RWPE1 (cell line): ENCODE measurements around the gene AGPAT3.

ENCODE experiments used
- CTCF ChIA-PET: fragments of 350-600 bp; sonication (Branson Sonifier 250); formaldehyde crosslinking; extraction: SDS; loops from one replicate; lab custom pipeline; 2021; lab: Yijun Ruan, JAX
- POLR2A ChIA-PET: fragments of 400-600 bp; formaldehyde crosslinking; extraction: SDS; loops from one replicate; lab custom pipeline; 2020; ENCODE audit warnings: antibody characterized with exemption; ENCODE audit not compliant: low non-redundant PET; lab: Yijun Ruan, JAX
- DNase-seq: peaks from one replicate; pipeline ENCODE4 v3.0.0; 2012; ENCODE audit warnings: low spot score
- H3K27ac ChIP-seq: fragments of 450-650 bp; 2 replicates; pipeline ENCODE4 v1.5.1; 2017
- TF ChIP-seq, protein P1 (sequence below): fragments of 450-650 bp; conservative IDR thresholded peaks from 2 replicates; pipeline ENCODE4 v1.5.1; 2017; ENCODE audit warnings: low read depth, mild to moderate bottlenecking

The AGPAT3 gene

DNA sequence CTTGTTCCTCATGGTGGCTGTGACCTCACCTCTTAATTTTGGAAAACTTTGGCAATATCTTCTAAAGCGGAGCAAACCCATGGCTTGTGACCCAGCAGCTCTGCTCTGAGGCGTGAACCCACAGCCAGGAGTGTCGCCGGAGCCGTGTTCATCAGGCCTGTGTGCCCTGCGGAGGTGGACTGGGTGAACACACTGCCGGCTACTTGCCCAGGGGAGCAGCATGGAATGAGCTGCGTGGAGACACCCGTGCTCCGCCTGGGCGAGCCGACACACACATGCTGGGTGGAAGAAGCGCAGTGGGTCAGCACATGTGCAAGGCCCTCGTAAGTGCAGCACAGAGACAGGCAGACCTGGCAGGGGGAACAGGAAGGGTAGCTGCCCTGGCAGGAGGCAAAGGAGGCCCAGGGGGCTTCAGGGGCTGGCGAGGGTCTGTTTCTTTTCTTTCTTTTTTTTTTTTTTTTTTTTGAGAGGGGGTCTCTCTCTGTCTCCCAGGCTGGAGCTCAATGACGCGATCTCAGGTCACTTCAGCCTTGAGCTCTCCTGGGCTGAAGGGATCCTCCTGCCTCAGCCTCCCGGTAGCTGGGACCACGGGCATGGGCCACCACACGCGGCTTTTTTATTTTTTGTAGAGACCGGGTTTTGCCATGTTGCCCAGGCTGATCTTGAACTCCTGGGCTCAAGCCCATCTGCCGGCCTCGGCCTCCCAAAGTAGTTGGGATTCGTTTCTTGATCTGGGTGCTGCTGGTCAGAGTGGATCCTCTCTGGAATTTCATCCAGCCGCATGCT, 41.8 kb downstream of the AGPAT3 start:
- no peak overlapping the region for H3K27ac ChIP-seq
- ChIA-PET CTCF (interaction anchor here (0.6 kb wide), 1 partner anchor 117 kb away, joined by 3 read pairs; no protein-coding TSS in a partner anchor), POLR2A (no interaction called here)
- TF ChIP-seq, protein P1, sequence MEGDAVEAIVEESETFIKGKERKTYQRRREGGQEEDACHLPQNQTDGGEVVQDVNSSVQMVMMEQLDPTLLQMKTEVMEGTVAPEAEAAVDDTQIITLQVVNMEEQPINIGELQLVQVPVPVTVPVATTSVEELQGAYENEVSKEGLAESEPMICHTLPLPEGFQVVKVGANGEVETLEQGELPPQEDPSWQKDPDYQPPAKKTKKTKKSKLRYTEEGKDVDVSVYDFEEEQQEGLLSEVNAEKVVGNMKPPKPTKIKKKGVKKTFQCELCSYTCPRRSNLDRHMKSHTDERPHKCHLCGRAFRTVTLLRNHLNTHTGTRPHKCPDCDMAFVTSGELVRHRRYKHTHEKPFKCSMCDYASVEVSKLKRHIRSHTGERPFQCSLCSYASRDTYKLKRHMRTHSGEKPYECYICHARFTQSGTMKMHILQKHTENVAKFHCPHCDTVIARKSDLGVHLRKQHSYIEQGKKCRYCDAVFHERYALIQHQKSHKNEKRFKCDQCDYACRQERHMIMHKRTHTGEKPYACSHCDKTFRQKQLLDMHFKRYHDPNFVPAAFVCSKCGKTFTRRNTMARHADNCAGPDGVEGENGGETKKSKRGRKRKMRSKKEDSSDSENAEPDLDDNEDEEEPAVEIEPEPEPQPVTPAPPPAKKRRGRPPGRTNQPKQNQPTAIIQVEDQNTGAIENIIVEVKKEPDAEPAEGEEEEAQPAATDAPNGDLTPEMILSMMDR: no peak
- no peak for DNase-seq

DNA sequence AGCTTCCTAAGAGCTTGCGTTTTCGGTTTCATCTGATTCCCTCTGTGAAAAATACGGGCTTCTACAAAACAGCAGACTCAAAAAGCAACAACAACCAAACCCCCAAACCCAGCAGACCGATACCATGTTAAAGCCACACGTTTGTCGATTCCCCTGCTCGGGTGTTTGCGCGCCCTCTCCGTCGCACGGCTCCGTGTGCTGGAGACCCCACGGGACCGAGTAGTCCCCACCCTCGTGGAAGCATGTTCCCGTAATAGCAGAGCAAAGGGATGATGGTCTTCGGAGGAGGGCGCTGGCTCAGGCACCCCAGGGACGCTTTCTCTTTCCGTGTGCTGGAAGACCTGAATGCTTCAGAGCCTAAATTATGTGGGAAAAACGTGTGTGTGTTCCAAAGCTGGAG, 42.7 kb downstream of the AGPAT3 start:
- ChIA-PET POLR2A (no interaction called here), CTCF (interaction anchor here (0.6 kb wide), 1 partner anchor 118 kb away, joined by 3 read pairs; no protein-coding TSS in a partner anchor)
- TF ChIP-seq, protein P1: no peak
- DNase-seq: no peak
- H3K27ac ChIP-seq: peak overlapping the region; percentile 51

- ChIA-PET CTCF (no interaction called here), POLR2A (no interaction called here)
- peak; percentile 18 for DNase-seq
- peak overlapping the region; percentile 51 for H3K27ac ChIP-seq
- TF ChIP-seq, protein P1: no peak
These were observed 43.1 kb downstream of the AGPAT3 start for GRCh38 chr21:43908167-43908566.

- TF ChIP-seq, protein P1: no peak
- POLR2A ChIA-PET: no interaction called here
- CTCF ChIA-PET: interaction anchor here (0.7 kb wide), 1 partner anchor 30 kb away, joined by 3 read pairs; no protein-coding TSS in a partner anchor
- DNase-seq: no peak
- no peak overlapping the region for H3K27ac ChIP-seq
These were observed 44.8 kb downstream of the AGPAT3 start for GRCh38 chr21:43909741-43910400.

GRCh38 chr21:43910460-43910859, 45.4 kb downstream of the AGPAT3 start:
- H3K27ac ChIP-seq: no peak overlapping the region

More at GRCh38 chr21:43910460-43910859, 45.4 kb downstream of the AGPAT3 start:
- no peak for DNase-seq
- TF ChIP-seq, protein P1: no peak
- CTCF ChIA-PET: interaction anchor here (0.7 kb wide), 1 partner anchor 30 kb away, joined by 3 read pairs; no protein-coding TSS in a partner anchor
- POLR2A ChIA-PET: no interaction called here
